ENCODE measurements around the gene EGFLAM. TPM values are rescaled to one million over a fixed set of nuclear protein-coding genes. Genes with fewer than 3 reads are reported as not detected.

EGFLAM gene
- total RNA-seq, 1 donor = 11.2 TPM

- Histone ChIP-seq H3K27ac (ENCODE audit: low read depth, low read length) (no peak overlapping the region), H3K4me3 (ENCODE audit: insufficient read depth, low read length) (no peak overlapping the region), H3K4me1 (ENCODE audit: insufficient read depth, low read length) (no peaks in the 10 kb centered on the region), H2AFZ (ENCODE audit: low read length) (no peak overlapping the region), H3K27me3 (ENCODE audit: insufficient read depth, low read length) (peaks cover 3% of the 10 kb centered on the region), H3K4me2 (ENCODE audit: insufficient read depth, low read length) (no peak overlapping the region), H3K79me2 (ENCODE audit: insufficient read depth, low read length) (no peaks in the 10 kb centered on the region), H3K9me3 (ENCODE audit: low read depth, low read length) (peaks cover 3% of the 10 kb centered on the region), H3K36me3 (ENCODE audit: insufficient read depth, low read length) (no peaks in the 10 kb centered on the region), H4K20me1 (ENCODE audit: insufficient read depth, low read length) (no peaks in the 10 kb centered on the region)
- no peak for TF ChIP-seq CTCF (IDR thresholded peaks at IDR 0.05; ENCODE audit: extremely low read depth, low read depth, low read length)
- DNase-seq (ENCODE audit: insufficient read length, low spot score, missing footprints) = no peak
Observed at GRCh38 chr5:38305148-38305547, 46.8 kb downstream of the EGFLAM start.

- Histone ChIP-seq H2AFZ (ENCODE audit: low read length) (no peak overlapping the region), H3K36me3 (ENCODE audit: insufficient read depth, low read length) (no peaks in the 10 kb centered on the region), H3K27ac (ENCODE audit: low read depth, low read length) (no peak overlapping the region), H3K4me1 (ENCODE audit: insufficient read depth, low read length) (no peaks in the 10 kb centered on the region), H3K4me3 (ENCODE audit: insufficient read depth, low read length) (no peak overlapping the region), H3K79me2 (ENCODE audit: insufficient read depth, low read length) (no peaks in the 10 kb centered on the region), H3K9me3 (ENCODE audit: low read depth, low read length) (peaks cover 3% of the 10 kb centered on the region), H3K4me2 (ENCODE audit: insufficient read depth, low read length) (no peak overlapping the region), H3K27me3 (ENCODE audit: insufficient read depth, low read length) (no peaks in the 10 kb centered on the region), H4K20me1 (ENCODE audit: insufficient read depth, low read length) (no peaks in the 10 kb centered on the region)
- no peak for DNase-seq (ENCODE audit: insufficient read length, low spot score, missing footprints)
- TF ChIP-seq CTCF (IDR thresholded peaks at IDR 0.05; ENCODE audit: extremely low read depth, low read depth, low read length) = no peak
Observed at GRCh38 chr5:38307845-38308244, 49.5 kb downstream of the EGFLAM start.

GRCh38 chr5:38316544-38317224 lies 58.3 kb downstream of the EGFLAM start:
- Histone ChIP-seq H3K79me2 (ENCODE audit: insufficient read depth, low read length) (no peaks in the 10 kb centered on the region), H3K27ac (ENCODE audit: low read depth, low read length) (no peak overlapping the region), H3K36me3 (ENCODE audit: insufficient read depth, low read length) (no peaks in the 10 kb centered on the region), H3K27me3 (ENCODE audit: insufficient read depth, low read length) (peaks cover 9% of the 10 kb centered on the region), H4K20me1 (ENCODE audit: insufficient read depth, low read length) (no peaks in the 10 kb centered on the region), H3K9me3 (ENCODE audit: low read depth, low read length) (no peaks in the 10 kb centered on the region), H2AFZ (ENCODE audit: low read length) (no peak overlapping the region), H3K4me3 (ENCODE audit: insufficient read depth, low read length) (no peak overlapping the region), H3K4me2 (ENCODE audit: insufficient read depth, low read length) (no peak overlapping the region), H3K4me1 (ENCODE audit: insufficient read depth, low read length) (no peaks in the 10 kb centered on the region)
- no peak for DNase-seq (ENCODE audit: insufficient read length, low spot score, missing footprints)
- no peak for TF ChIP-seq CTCF (IDR thresholded peaks at IDR 0.05; ENCODE audit: extremely low read depth, low read depth, low read length)

GRCh38 chr5:38317868-38318267 lies 59.5 kb downstream of the EGFLAM start:
- H3K36me3 ChIP-seq (ENCODE audit: insufficient read depth, low read length) = no peaks in the 10 kb centered on the region
- H3K27me3 ChIP-seq (ENCODE audit: insufficient read depth, low read length) = peaks cover 19% of the 10 kb centered on the region
- H3K9me3 ChIP-seq (ENCODE audit: low read depth, low read length) = no peaks in the 10 kb centered on the region
- H2AFZ ChIP-seq (ENCODE audit: low read length) = no peak overlapping the region
- H3K4me3 ChIP-seq (ENCODE audit: insufficient read depth, low read length) = no peak overlapping the region
- H3K4me1 ChIP-seq (ENCODE audit: insufficient read depth, low read length) = no peaks in the 10 kb centered on the region
- H3K79me2 ChIP-seq (ENCODE audit: insufficient read depth, low read length) = no peaks in the 10 kb centered on the region
- TF ChIP-seq CTCF (IDR thresholded peaks at IDR 0.05; ENCODE audit: extremely low read depth, low read depth, low read length) = no peak
- H3K4me2 ChIP-seq (ENCODE audit: insufficient read depth, low read length) = no peak overlapping the region
- H3K27ac ChIP-seq (ENCODE audit: low read depth, low read length) = no peak overlapping the region
- no peak for DNase-seq (ENCODE audit: insufficient read length, low spot score, missing footprints)
- H4K20me1 ChIP-seq (ENCODE audit: insufficient read depth, low read length) = no peaks in the 10 kb centered on the region
